OCI-LY1 (cell line): ENCODE results near the gene TASOR2.

Experiments used
- H2AFZ ChIP-seq: fragments of 200-600 bp; sonication (generic), shearing (Covaris generic); 2 replicates; pipeline ENCODE4 v1.6.0; 2014; ENCODE audit warnings: antibody characterized with exemption, mild to moderate bottlenecking, low read length
- H3F3A ChIP-seq: fragments of 200-600 bp; sonication (generic), shearing (Covaris generic); 2 replicates; pipeline ENCODE4 v1.6.0; 2014; ENCODE audit warnings: mild to moderate bottlenecking, antibody characterized with exemption, low read length, moderate library complexity; ENCODE audit not compliant: insufficient read depth
- H3K27ac ChIP-seq: fragments of 200-600 bp; sonication (generic); 2 replicates; pipeline ENCODE4 v1.5.1; 2014; ENCODE audit warnings: low read length, mixed run types, mild to moderate bottlenecking, low read depth; ENCODE audit not compliant: poor library complexity, severe bottlenecking
- H3K27me3 ChIP-seq: fragments of 200-600 bp; sonication (generic); 2 replicates; pipeline ENCODE4 v1.6.0; 2014; ENCODE audit warnings: antibody characterized with exemption, mild to moderate bottlenecking, low read length, moderate library complexity; ENCODE audit not compliant: insufficient read depth
- H3K36me3 ChIP-seq: fragments of 200-600 bp; sonication (generic); 2 replicates; pipeline ENCODE4 v1.6.1; 2014; ENCODE audit warnings: mild to moderate bottlenecking, antibody characterized with exemption, low read length, moderate library complexity, mixed read lengths; ENCODE audit not compliant: insufficient read depth
- H3K4me1 ChIP-seq: fragments of 200-600 bp; sonication (generic); 2 replicates; pipeline ENCODE4 v1.5.1; 2014; ENCODE audit warnings: mild to moderate bottlenecking, low read length, moderate library complexity; ENCODE audit not compliant: insufficient read depth, severe bottlenecking
- H3K4me2 ChIP-seq: fragments of 200-600 bp; sonication (generic), shearing (Covaris generic); 2 replicates; pipeline ENCODE4 v1.6.1; 2014; ENCODE audit warnings: low read length
- H3K4me3 ChIP-seq: fragments of 200-600 bp; sonication (generic); 2 replicates; pipeline ENCODE4 v1.5.1; 2014; ENCODE audit warnings: low read length, low read depth, mild to moderate bottlenecking, mixed read lengths; ENCODE audit not compliant: poor library complexity, severe bottlenecking
- H3K79me2 ChIP-seq: fragments of 200-600 bp; shearing (Covaris generic); 2 replicates; pipeline ENCODE4 v1.6.1; 2016; ENCODE audit warnings: mixed run types, low read length, mixed read lengths; ENCODE audit not compliant: insufficient read depth
- H3K9ac ChIP-seq: fragments of 200-600 bp; sonication (generic), shearing (Covaris generic); 2 replicates; pipeline ENCODE4 v1.6.1; 2014; ENCODE audit warnings: mild to moderate bottlenecking, low read length, mixed read lengths
- H3K9me2 ChIP-seq: fragments of 200-600 bp; sonication (generic), shearing (Covaris generic); 2 replicates; pipeline ENCODE4 v1.6.1; 2014; ENCODE audit warnings: low read depth, mild to moderate bottlenecking, low read length, mixed read lengths
- H3K9me3 ChIP-seq: fragments of 200-600 bp; shearing (Covaris generic); 2 replicates; pipeline ENCODE4 v1.6.1; 2014; ENCODE audit warnings: low read length, mixed read lengths
- H4K20me1 ChIP-seq: fragments of 200-600 bp; sonication (generic), shearing (Covaris generic); 2 replicates; pipeline ENCODE4 v1.6.0; 2016; ENCODE audit warnings: mild to moderate bottlenecking, low read length; ENCODE audit not compliant: insufficient read depth
- EZH2 ChIP-seq: fragments of 200-600 bp; sonication (generic), shearing (Covaris generic); IDR thresholded peaks from 2 replicates; pipeline ENCODE4 v1.8.0; 2017; ENCODE audit warnings: borderline replicate concordance, mixed run types, mild to moderate bottlenecking, antibody characterized with exemption, low read length, moderate library complexity, mixed read lengths
- TF ChIP-seq, protein P1 (sequence below): fragments of 200-600 bp; sonication (generic), shearing (Covaris generic); IDR thresholded peaks from 2 replicates; pipeline ENCODE4 v1.5.1; 2017; ENCODE audit warnings: mild to moderate bottlenecking, antibody characterized with exemption, low read length, moderate library complexity, mixed read lengths

Gene TASOR2, protein sequence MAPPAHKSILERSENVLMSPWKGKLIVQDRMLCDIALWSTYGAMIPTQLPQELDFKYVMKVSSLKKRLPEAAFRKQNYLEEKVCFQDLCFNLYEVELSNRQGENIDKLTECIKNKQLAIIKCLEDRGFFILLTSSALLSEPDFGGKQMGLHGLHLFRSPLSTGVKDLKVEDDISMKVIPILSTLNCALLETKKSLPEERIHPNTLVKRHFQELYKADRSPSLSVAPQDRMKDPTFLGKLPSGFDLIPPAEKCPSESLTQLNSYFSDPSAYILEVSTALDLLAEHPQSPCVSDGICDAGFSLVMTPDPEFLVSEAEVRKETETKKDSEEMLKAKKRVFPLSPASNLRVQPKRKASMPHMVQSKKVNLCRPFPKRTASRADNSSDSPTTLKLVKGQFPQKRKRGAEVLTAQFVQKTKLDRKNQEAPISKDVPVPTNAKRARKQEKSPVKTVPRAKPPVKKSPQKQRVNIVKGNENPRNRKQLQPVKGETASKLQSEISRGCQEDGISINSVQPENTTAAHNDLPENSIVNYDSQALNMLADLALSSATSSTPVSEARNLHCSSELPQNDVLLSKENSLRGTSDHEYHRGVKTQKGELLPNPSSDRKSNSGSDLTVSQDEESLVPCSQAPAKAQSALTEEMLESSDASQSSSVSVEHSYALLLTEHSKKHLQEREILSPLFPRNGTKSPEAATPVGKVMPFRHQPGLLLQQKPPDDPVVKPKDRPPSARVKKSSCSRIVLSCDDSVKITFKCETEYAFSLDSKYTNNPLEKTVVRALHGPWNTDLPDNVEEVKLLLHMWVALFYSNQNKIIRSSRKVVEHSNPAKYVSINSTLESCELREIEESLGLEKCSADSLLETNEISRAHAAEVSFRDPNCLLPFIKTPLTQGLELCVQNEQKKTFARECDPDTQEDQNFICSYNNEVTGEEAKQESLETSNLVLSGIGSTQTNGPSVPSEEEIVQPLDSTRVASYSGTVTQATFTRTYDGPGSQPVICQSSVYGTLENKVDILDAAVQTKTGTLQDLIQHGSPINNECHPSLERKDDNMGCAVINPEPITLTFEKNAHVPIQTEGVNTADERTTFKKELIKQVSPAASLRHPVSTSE (N-terminal part only)

GRCh38 chr10:5684318-5684970 is at the start of gene TASOR2:
Gene TASOR2, plus strand, starts transcription at chr10:5684838. Its CDS starts 35,805 bp downstream, at chr10:5720643.
- TF ChIP-seq, protein P1, sequence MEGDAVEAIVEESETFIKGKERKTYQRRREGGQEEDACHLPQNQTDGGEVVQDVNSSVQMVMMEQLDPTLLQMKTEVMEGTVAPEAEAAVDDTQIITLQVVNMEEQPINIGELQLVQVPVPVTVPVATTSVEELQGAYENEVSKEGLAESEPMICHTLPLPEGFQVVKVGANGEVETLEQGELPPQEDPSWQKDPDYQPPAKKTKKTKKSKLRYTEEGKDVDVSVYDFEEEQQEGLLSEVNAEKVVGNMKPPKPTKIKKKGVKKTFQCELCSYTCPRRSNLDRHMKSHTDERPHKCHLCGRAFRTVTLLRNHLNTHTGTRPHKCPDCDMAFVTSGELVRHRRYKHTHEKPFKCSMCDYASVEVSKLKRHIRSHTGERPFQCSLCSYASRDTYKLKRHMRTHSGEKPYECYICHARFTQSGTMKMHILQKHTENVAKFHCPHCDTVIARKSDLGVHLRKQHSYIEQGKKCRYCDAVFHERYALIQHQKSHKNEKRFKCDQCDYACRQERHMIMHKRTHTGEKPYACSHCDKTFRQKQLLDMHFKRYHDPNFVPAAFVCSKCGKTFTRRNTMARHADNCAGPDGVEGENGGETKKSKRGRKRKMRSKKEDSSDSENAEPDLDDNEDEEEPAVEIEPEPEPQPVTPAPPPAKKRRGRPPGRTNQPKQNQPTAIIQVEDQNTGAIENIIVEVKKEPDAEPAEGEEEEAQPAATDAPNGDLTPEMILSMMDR: no peak
- no peak for TF ChIP-seq EZH2
- no peaks in the 10 kb centered on the region for H4K20me1 ChIP-seq
- H3K9me2 ChIP-seq: no peaks in the 10 kb centered on the region
- no peaks in the 10 kb centered on the region for H3K9me3 ChIP-seq
- H3K9ac ChIP-seq: peak within 1 kb of the TSS; percentile 85
- H3K4me1 ChIP-seq: peaks cover 42% of the 10 kb centered on the region
- peaks cover 42% of the 10 kb centered on the region for H3K79me2 ChIP-seq
- H3K4me3 ChIP-seq: peak within 1 kb of the TSS; percentile 96
- H3K36me3 ChIP-seq: peaks cover 9% of the 10 kb centered on the region
- H3K4me2 ChIP-seq: peak within 1 kb of the TSS; percentile 100
- no peaks in the 10 kb centered on the region for H3F3A ChIP-seq
- peaks cover under 1% of the 10 kb centered on the region; the same call in 1 of the 2 replicates for H3K27me3 ChIP-seq
- H3K27ac ChIP-seq: peak within 1 kb of the TSS; percentile 62
- H2AFZ ChIP-seq: peak within 1 kb of the TSS; percentile 29; the same call in 1 of the 2 replicates

DNA sequence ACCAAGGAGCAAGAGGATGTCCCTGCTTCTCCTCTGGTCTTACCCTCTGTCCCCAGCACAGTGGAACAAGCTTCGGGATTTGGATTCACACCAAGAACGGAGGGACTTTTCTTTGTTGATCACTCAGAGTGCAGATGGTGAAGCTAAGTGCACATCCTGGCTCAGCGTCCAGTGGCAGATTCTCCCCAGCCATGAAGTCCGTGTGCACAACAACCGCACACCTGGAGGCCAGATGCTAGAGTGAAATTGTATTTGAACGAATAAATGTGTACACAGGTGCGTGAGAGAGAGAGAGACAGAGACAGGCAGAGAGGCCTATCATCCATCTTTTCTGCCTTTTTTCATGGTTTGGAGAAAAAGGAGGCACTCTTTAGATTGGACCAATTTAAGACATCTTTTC is 49.7 kb upstream of the TASOR2 start:
- no peak overlapping the region for H3K4me2 ChIP-seq

More for the DNA sequence above, 49.7 kb upstream of the TASOR2 start:
- Histone ChIP-seq H2AFZ (no peak overlapping the region), H3K4me3 (no peak overlapping the region), H3K9ac (no peak overlapping the region), H4K20me1 (no peaks in the 10 kb centered on the region), H3K27me3 (no peaks in the 10 kb centered on the region), H3F3A (no peaks in the 10 kb centered on the region), H3K27ac (no peak overlapping the region), H3K9me2 (no peaks in the 10 kb centered on the region), H3K36me3 (no peaks in the 10 kb centered on the region), H3K79me2 (no peaks in the 10 kb centered on the region), H3K9me3 (no peaks in the 10 kb centered on the region), H3K4me1 (no peaks in the 10 kb centered on the region)
- TF ChIP-seq EZH2: no peak
- TF ChIP-seq, protein P1: no peak
